Endothelial cell of umbilical vein (primary cell): Measurements from ENCODE around the gene GALNT14. TPM values are rescaled to one million over a fixed set of nuclear protein-coding genes. Genes with fewer than 3 reads are reported as not detected.

Experiments
- polyA plus RNA-seq, 4 experiments: library from polyadenylated mRNA; depleted of rRNA in 3 of 4; stranded (reverse) in 3 of 4; unstranded in 1 of 4; fragments of >200 nt; gene quantifications; 2 replicates each; pipeline versions ENCODE4 v1.2.1 to v1.2.3, GENCODE V29; 2011 to 2012; ENCODE audit warnings: missing spikeins in 1 of 4
- total RNA-seq: library from RNA; stranded (reverse); gene quantifications from 2 replicates; pipeline ENCODE4 v1.2.3, GENCODE V29; 2021

The GALNT14 gene
- total and polyA plus RNA-seq, 2 donors (not counting 3 experiments of a cell fraction or from before 2014, with no cell fraction given) = 0.04 to 0.40 TPM

Other genes starting within 250 kb of the GALNT14 start
- gene CAPN14, start 79.1 kb upstream of the GALNT14 start, total RNA-seq = 0.15 and 0.23 TPM in 2 replicates
- 0.01 and 0.03 TPM in 2 replicates for gene CAPN14, start 79.1 kb upstream of the GALNT14 start, polyA plus RNA-seq
- gene EHD3, start 95.7 kb upstream of the GALNT14 start, total RNA-seq = 10.7 and 12.1 TPM in 2 replicates
- gene EHD3, start 95.7 kb upstream of the GALNT14 start, polyA plus RNA-seq = 6.5 and 6.9 TPM in 2 replicates